GM12891 (cell line): ENCODE measurements around the gene RPEL1.

Experiments used
- PAX5 ChIP-seq: IDR thresholded peaks from 2 replicates; pipeline ENCODE4 v1.6.1; 2011; ENCODE audit warnings: low read length, moderate library complexity, mild to moderate bottlenecking; ENCODE audit not compliant: insufficient read depth, severe bottlenecking
- POLR2AphosphoS5 ChIP-seq: IDR thresholded peaks from 2 replicates; pipeline ENCODE4 v1.6.1; 2011; ENCODE audit warnings: low read depth, low read length, control low read depth
- TAF1 ChIP-seq: IDR thresholded peaks from 2 replicates; pipeline ENCODE4 v1.6.1; 2011; ENCODE audit warnings: low read depth, low read length, control low read depth

DNA sequence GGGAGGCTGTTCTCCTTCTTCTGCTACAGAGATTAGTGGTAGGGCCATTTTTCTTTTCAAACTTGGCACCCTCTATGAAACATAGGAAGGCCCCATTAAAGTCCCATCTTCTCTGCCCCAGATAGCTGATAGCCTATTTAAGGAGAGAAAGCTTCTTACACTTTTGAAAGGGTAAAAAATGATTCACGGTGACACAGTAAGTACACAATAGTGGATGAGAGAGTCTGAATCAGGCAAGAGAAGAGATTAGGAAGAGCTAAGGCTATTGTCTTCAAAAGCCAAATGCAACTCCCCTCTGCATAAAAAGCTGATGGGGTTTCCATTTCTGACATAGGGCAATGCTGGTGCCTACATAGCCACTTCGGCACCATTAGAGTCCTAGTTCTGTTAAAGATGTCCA lies 34.8 kb downstream of the RPEL1 start:
- no peak for TF ChIP-seq POLR2AphosphoS5
- no peak for TF ChIP-seq TAF1
- TF ChIP-seq PAX5, result no peak
